ENCODE results near the gene WDR74. TPM values are rescaled to one million over a fixed set of nuclear protein-coding genes. Genes with fewer than 3 reads are reported as not detected.

The WDR74 gene
- total and polyA plus RNA-seq, 2 of the 13 experiments (the other 11 are each of a cell fraction or from before 2014, with no cell fraction given): 77.0 to 83.3 TPM

DNA sequence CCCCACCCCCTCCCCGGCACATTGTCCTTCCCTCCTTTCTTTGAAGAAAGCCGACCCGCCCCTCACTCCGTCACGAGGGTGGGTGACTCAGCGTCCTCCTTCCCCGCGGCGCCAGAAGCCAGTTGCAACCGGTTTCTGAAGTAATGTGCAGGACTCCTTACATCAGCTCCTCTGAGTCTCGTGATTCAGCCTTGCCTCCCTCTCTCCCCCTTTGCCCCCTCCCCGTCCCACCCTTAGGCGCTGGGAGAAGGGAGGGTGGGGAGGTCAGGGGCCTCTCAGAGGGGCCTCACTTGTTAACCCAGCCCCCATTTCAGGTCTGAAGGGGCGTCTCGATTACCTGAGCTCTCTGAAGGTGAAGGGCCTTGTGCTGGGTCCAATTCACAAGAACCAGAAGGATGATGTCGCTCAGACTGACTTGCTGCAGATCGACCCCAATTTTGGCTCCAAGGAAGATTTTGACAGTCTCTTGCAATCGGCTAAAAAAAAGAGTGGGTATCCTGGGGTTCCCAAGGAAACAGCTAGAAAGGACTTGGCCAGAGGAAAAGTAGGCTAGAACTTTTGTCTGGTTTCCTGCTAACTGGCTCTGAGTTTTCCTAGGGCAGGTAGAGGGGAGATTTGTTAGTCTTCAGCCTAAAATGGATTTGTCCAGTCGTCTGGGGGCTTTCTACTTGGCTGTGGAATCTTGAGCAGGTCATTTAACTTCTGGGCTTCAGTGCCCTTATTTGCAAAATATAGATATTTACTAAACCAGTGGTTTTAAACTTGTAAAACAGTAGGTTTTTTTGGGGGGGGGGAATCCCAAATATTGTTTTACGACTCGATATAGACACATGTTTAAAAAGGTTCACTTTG lies 42.4 kb upstream of the WDR74 start (continued):
- TF ChIP-seq, protein P1, sequence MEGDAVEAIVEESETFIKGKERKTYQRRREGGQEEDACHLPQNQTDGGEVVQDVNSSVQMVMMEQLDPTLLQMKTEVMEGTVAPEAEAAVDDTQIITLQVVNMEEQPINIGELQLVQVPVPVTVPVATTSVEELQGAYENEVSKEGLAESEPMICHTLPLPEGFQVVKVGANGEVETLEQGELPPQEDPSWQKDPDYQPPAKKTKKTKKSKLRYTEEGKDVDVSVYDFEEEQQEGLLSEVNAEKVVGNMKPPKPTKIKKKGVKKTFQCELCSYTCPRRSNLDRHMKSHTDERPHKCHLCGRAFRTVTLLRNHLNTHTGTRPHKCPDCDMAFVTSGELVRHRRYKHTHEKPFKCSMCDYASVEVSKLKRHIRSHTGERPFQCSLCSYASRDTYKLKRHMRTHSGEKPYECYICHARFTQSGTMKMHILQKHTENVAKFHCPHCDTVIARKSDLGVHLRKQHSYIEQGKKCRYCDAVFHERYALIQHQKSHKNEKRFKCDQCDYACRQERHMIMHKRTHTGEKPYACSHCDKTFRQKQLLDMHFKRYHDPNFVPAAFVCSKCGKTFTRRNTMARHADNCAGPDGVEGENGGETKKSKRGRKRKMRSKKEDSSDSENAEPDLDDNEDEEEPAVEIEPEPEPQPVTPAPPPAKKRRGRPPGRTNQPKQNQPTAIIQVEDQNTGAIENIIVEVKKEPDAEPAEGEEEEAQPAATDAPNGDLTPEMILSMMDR (CRISPR knock-in tag; IDR thresholded peaks at IDR 0.05): no peak
- TF ChIP-seq KLF11 (CRISPR knock-in tag; IDR thresholded peaks at IDR 0.05): no peak
- TF ChIP-seq, protein P2, sequence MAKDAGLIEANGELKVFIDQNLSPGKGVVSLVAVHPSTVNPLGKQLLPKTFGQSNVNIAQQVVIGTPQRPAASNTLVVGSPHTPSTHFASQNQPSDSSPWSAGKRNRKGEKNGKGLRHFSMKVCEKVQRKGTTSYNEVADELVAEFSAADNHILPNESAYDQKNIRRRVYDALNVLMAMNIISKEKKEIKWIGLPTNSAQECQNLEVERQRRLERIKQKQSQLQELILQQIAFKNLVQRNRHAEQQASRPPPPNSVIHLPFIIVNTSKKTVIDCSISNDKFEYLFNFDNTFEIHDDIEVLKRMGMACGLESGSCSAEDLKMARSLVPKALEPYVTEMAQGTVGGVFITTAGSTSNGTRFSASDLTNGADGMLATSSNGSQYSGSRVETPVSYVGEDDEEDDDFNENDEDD (CRISPR knock-in tag; IDR thresholded peaks at IDR 0.05; ENCODE audit: borderline replicate concordance): 0 out of 2 replicates have a peak, but pooled peaks have one; percentile 19
- TF ChIP-seq, protein P3, sequence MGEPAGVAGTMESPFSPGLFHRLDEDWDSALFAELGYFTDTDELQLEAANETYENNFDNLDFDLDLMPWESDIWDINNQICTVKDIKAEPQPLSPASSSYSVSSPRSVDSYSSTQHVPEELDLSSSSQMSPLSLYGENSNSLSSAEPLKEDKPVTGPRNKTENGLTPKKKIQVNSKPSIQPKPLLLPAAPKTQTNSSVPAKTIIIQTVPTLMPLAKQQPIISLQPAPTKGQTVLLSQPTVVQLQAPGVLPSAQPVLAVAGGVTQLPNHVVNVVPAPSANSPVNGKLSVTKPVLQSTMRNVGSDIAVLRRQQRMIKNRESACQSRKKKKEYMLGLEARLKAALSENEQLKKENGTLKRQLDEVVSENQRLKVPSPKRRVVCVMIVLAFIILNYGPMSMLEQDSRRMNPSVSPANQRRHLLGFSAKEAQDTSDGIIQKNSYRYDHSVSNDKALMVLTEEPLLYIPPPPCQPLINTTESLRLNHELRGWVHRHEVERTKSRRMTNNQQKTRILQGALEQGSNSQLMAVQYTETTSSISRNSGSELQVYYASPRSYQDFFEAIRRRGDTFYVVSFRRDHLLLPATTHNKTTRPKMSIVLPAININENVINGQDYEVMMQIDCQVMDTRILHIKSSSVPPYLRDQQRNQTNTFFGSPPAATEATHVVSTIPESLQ (CRISPR knock-in tag; conservative IDR thresholded peaks at IDR 0.05): no peak
- TF ChIP-seq GPN1 (CRISPR knock-in tag; IDR thresholded peaks at IDR 0.05; ENCODE audit: borderline replicate concordance): no peak
- no peak for TF ChIP-seq BRCA1 (CRISPR knock-in tag; IDR thresholded peaks at IDR 0.05)
- no peak for TF ChIP-seq ATM (IDR thresholded peaks at IDR 0.05; ENCODE audit: borderline replicate concordance)
- TF ChIP-seq SOX5 (CRISPR knock-in tag; IDR thresholded peaks at IDR 0.05; ENCODE audit: borderline replicate concordance): peak; percentile 42; the same call in 1 of the 2 replicates
- TF ChIP-seq ZNF367 (CRISPR knock-in tag; IDR thresholded peaks at IDR 0.05; ENCODE audit: borderline replicate concordance): no peak
- no peak for TF ChIP-seq ZNF501 (CRISPR knock-in tag; IDR thresholded peaks at IDR 0.05)
- TF ChIP-seq ZNF274 (CRISPR knock-in tag; IDR thresholded peaks at IDR 0.05): no peak
- no peak for TF ChIP-seq ZNF235 (CRISPR knock-in tag; IDR thresholded peaks at IDR 0.05; ENCODE audit: borderline replicate concordance)
- no peak for TF ChIP-seq HNRNPK (IDR thresholded peaks at IDR 0.05; ENCODE audit: low read depth, low read length, poor library complexity, severe bottlenecking)
- no peak for TF ChIP-seq ZNF563 (CRISPR knock-in tag; IDR thresholded peaks at IDR 0.05)
- TF ChIP-seq, protein P4, sequence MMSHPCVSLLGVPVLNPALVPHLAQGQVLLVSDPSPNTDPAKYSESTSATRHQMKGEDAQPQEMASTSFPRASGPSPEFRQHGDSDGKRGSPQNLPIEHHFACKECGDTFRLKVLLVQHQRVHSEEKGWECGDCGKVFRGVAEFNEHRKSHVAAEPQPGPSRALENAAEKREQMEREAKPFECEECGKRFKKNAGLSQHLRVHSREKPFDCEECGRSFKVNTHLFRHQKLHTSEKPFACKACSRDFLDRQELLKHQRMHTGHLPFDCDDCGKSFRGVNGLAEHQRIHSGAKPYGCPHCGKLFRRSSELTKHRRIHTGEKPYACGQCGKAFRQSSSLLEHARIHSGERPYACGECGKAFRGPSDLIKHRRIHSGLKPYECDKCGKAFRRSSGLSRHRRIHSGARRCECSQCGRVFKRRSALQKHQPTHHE (CRISPR knock-in tag; IDR thresholded peaks at IDR 0.05; ENCODE audit: borderline replicate concordance): no peak
- TF ChIP-seq, protein P5, sequence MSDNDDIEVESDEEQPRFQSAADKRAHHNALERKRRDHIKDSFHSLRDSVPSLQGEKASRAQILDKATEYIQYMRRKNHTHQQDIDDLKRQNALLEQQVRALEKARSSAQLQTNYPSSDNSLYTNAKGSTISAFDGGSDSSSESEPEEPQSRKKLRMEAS (IDR thresholded peaks at IDR 0.05): 0 out of 2 replicates have a peak, but pooled peaks have one; percentile 7
- TF ChIP-seq ZNF124 (CRISPR knock-in tag; IDR thresholded peaks at IDR 0.05): 0 out of 2 replicates have a peak, but pooled peaks have one; percentile 4
- no peak for TF ChIP-seq HMGA1 (CRISPR knock-in tag; conservative IDR thresholded peaks at IDR 0.05)
- TF ChIP-seq ZNF331 (CRISPR knock-in tag; IDR thresholded peaks at IDR 0.05): no peak
- TF ChIP-seq PAWR (CRISPR knock-in tag; IDR thresholded peaks at IDR 0.05; ENCODE audit: borderline replicate concordance): no peak
- TF ChIP-seq ZNF720 (CRISPR knock-in tag; IDR thresholded peaks at IDR 0.05): no peak

Data from HepG2 (cell line).